ENCODE results near the gene CD99. TPM values are rescaled to one million over a fixed set of nuclear protein-coding genes. Genes with fewer than 3 reads are reported as not detected.

CD99 gene, protein sequence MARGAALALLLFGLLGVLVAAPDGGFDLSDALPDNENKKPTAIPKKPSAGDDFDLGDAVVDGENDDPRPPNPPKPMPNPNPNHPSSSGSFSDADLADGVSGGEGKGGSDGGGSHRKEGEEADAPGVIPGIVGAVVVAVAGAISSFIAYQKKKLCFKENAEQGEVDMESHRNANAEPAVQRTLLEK
- 309 and 366 TPM in 2 replicates for total RNA-seq

DNA sequence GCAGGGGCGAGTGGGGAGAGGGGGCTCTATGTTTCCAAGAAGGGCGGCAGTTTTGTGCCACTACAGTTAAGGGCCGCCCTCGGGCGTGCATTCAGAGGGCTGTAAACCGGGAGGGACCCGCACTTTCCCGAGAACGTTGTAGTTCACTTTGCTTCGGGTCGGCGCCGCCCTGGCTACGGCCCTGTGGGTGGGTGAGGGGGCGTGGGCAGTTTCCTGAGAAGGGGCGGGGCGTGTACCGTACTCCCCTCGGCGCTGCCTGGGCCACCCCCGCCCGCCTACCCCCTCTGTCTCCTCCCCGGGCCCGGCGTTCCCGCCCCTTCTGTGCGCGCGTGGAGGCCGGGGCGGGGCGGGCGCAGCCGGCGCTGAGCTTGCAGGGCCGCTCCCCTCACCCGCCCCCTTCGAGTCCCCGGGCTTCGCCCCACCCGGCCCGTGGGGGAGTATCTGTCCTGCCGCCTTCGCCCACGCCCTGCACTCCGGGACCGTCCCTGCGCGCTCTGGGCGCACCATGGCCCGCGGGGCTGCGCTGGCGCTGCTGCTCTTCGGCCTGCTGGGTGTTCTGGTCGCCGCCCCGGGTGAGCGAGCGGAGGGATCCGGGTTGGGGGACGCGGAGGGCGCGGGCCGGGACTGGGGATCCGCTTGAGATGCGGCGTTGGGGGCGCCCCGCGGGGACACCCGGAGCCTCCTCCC lies at the start of gene CD99:
CD99 (plus strand) TSS at position 440 of the 687 bp plus-strand sequence; CDS start at position 506, 66 bp downstream.

DNA sequence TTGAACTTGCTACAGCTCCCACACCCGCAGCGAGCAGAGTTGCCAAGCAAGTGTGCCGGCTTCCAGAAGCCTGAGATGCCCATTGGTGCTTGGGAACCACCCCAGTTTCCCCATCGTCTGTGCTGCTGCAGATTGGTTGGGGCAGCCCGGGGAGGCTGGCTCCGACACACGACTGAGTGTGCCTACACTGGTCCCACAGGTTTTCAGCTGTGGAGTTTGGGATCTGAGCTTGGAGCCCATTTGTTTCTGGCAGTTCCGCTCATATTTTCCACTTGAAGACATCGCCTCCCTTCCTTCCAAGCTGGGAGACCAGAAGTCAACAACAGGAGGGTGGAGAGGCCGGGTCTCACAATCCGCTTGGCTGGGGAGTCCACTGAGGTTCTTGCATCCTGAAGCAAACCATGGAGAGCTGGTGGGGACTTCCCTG lies 60.8 kb downstream of the CD99 start, which contains the start of gene XG:
XG (plus strand) TSS at position 167 of the 427 bp plus-strand sequence; CDS start at position 402, 235 bp downstream.

Other genes starting within 250 kb of the CD99 start
- 20.2 and 26.0 TPM in 2 replicates for gene DHRSX, start 190.3 kb upstream of the CD99 start, total RNA-seq
- gene ZBED1, start 190.3 kb upstream of the CD99 start, total RNA-seq, result 52.6 and 53.9 TPM in 2 replicates
- gene XG, start 60.7 kb downstream of the CD99 start, total RNA-seq, result 8.0 and 14.1 TPM in 2 replicates
- gene GYG2, start 137.6 kb downstream of the CD99 start, total RNA-seq, result 0.61 and 0.97 TPM in 2 replicates
- gene ARSD, start 238.0 kb downstream of the CD99 start, total RNA-seq, result 30.4 and 32.0 TPM in 2 replicates